ENCODE measurements around the gene FOXO3. TPM values are rescaled to one million over a fixed set of nuclear protein-coding genes. Genes with fewer than 3 reads are reported as not detected.
A peak's percentile ranks its signal among the peaks of the same experiment; 100 is the strongest.

The FOXO3 gene
- total RNA-seq, 1 donor from 2014 or later: 60.1 TPM

- H3K27me3 ChIP-seq (ENCODE audit: low read depth): no peaks in the 10 kb centered on the region
- H3K9me3 ChIP-seq: no peaks in the 10 kb centered on the region
- no peak for TF ChIP-seq CTCF (IDR thresholded peaks at IDR 0.05)
- DNase-seq (no peak), ATAC-seq (no peak)
- no peak overlapping the region for H3K27ac ChIP-seq
- intact Hi-C loops (cut with DNase I): no loop called here
- peaks cover 59% of the 10 kb centered on the region for H3K36me3 ChIP-seq
- H3K4me1 ChIP-seq: peaks cover 79% of the 10 kb centered on the region
- H3K4me3 ChIP-seq: no peak overlapping the region
These were observed 9.8 kb downstream of the FOXO3 start for GRCh38 chr6:108570517-108570916.

GRCh38 chr6:108574457-108575141 lies 13.9 kb downstream of the FOXO3 start:
- TF ChIP-seq CTCF (IDR thresholded peaks at IDR 0.05): no peak
- intact Hi-C loops (cut with DNase I): no loop called here
- peak overlapping the region; percentile 37 for H3K27ac ChIP-seq
- no peak for DNase-seq
- H3K27me3 ChIP-seq (ENCODE audit: low read depth): no peaks in the 10 kb centered on the region
- H3K4me3 ChIP-seq: no peak overlapping the region
- peaks cover 80% of the 10 kb centered on the region for H3K4me1 ChIP-seq
- no peaks in the 10 kb centered on the region for H3K9me3 ChIP-seq
- ATAC-seq: peak in 1 of 2 donors; percentile 28
- peaks cover 33% of the 10 kb centered on the region for H3K36me3 ChIP-seq

- TF ChIP-seq CTCF (IDR thresholded peaks at IDR 0.05): no peak
- ATAC-seq (no peak), DNase-seq (no peak)
- Histone ChIP-seq H3K36me3 (peaks cover 19% of the 10 kb centered on the region), H3K4me3 (no peak overlapping the region), H3K4me1 (peaks cover 88% of the 10 kb centered on the region), H3K9me3 (no peaks in the 10 kb centered on the region), H3K27me3 (ENCODE audit: low read depth) (no peaks in the 10 kb centered on the region), H3K27ac (no peak overlapping the region)
- intact Hi-C loops (cut with DNase I): no loop called here
These were observed 15.3 kb downstream of the FOXO3 start for GRCh38 chr6:108575905-108576494.

- Histone ChIP-seq H3K36me3 (peaks cover 12% of the 10 kb centered on the region), H3K4me1 (peaks cover 88% of the 10 kb centered on the region), H3K4me3 (no peak overlapping the region), H3K9me3 (no peaks in the 10 kb centered on the region), H3K27ac (no peak overlapping the region), H3K27me3 (ENCODE audit: low read depth) (no peaks in the 10 kb centered on the region)
- intact Hi-C loops (cut with DNase I): no loop called here
- TF ChIP-seq CTCF (IDR thresholded peaks at IDR 0.05): no peak
- ATAC-seq (peak in 1 of 2 donors; percentile 30), DNase-seq (no peak)
These were observed 16.0 kb downstream of the FOXO3 start for GRCh38 chr6:108576709-108577108.

GRCh38 chr6:108578166-108578565 lies 17.4 kb downstream of the FOXO3 start:
- Histone ChIP-seq H3K4me1 (peaks cover 93% of the 10 kb centered on the region), H3K4me3 (no peak overlapping the region), H3K27me3 (ENCODE audit: low read depth) (no peaks in the 10 kb centered on the region), H3K27ac (peak overlapping the region; percentile 26), H3K9me3 (no peaks in the 10 kb centered on the region), H3K36me3 (no peaks in the 10 kb centered on the region)
- no peak for TF ChIP-seq CTCF (IDR thresholded peaks at IDR 0.05)
- DNase-seq: no peak
- ATAC-seq: no peak
- intact Hi-C loops (cut with DNase I): no loop called here

Measured in lower lobe of right lung (tissue), 2 donors.